H9 (cell line): Measurements from ENCODE around the gene TRIM75. TPM values are rescaled to one million over a fixed set of nuclear protein-coding genes. Genes with fewer than 3 reads are reported as not detected.
"Not testable (repeated sequence)": the region's sequence is repeated elsewhere in the genome, so short reads cannot be mapped to it uniquely, and the experiment has no call there.

Experiments
- DNase-seq: peaks from one replicate; pipeline ENCODE4 v3.0.0-alpha.2; 2017
- H2AFZ ChIP-seq: one replicate; pipeline ENCODE4 v1.6.1; 2013; ENCODE audit warnings: mild to moderate bottlenecking, low read length, control low read depth, moderate library complexity
- H2AK5ac ChIP-seq: 2 replicates; pipeline ENCODE4 v1.6.1; 2013; ENCODE audit warnings: low read length, control low read depth, mixed read lengths; ENCODE audit not compliant: insufficient read length
- H2BK120ac ChIP-seq: one replicate; pipeline ENCODE4 v1.6.1; 2013; ENCODE audit warnings: low read depth, mild to moderate bottlenecking, low read length, control low read depth, inconsistent platforms; ENCODE audit not compliant: poor library complexity, severe bottlenecking
- H2BK12ac ChIP-seq: 2 replicates; pipeline ENCODE4 v1.6.1; 2013; ENCODE audit warnings: low read length, control low read depth, mixed read lengths, low read depth; ENCODE audit not compliant: insufficient read length
- H2BK15ac ChIP-seq: 2 replicates; pipeline ENCODE4 v1.6.1; 2013; ENCODE audit warnings: low read depth, low read length, control low read depth
- H2BK20ac ChIP-seq: one replicate; pipeline ENCODE4 v1.6.1; 2013; ENCODE audit warnings: low read depth, mild to moderate bottlenecking, low read length, control low read depth, inconsistent platforms; ENCODE audit not compliant: poor library complexity, severe bottlenecking
- H2BK5ac ChIP-seq: 2 replicates; pipeline ENCODE4 v1.6.1; 2013; ENCODE audit warnings: low read length, control low read depth, mixed read lengths; ENCODE audit not compliant: insufficient read length
- H3K14ac ChIP-seq: 2 replicates; pipeline ENCODE4 v1.6.1; 2013; ENCODE audit warnings: low read length, control low read depth; ENCODE audit not compliant: insufficient read depth
- H3K18ac ChIP-seq: 2 replicates; pipeline ENCODE4 v1.6.1; 2013; ENCODE audit warnings: low read depth, mild to moderate bottlenecking, mixed read lengths, low read length, control low read depth; ENCODE audit not compliant: insufficient read length
- H3K23ac ChIP-seq: 2 replicates; pipeline ENCODE4 v1.6.1; 2013; ENCODE audit warnings: low read length, control low read depth, mixed read lengths, low read depth; ENCODE audit not compliant: insufficient read length
- H3K23me2 ChIP-seq: 2 replicates; pipeline ENCODE4 v1.6.1; 2013; ENCODE audit warnings: low read depth, mild to moderate bottlenecking, mixed read lengths, low read length, control low read depth; ENCODE audit not compliant: insufficient read length, poor library complexity, severe bottlenecking
- H3K27ac ChIP-seq: 2 replicates; pipeline ENCODE4 v1.5.1; 2013; ENCODE audit warnings: low read length, control low read depth, mixed read lengths, low read depth; ENCODE audit not compliant: insufficient read length
- H3K27me3 ChIP-seq: 2 replicates; pipeline ENCODE4 v1.6.1; 2013; ENCODE audit warnings: low read length, control low read depth, inconsistent platforms; ENCODE audit not compliant: insufficient read depth
- H3K4ac ChIP-seq: 2 replicates; pipeline ENCODE4 v1.6.1; 2013; ENCODE audit warnings: low read depth, mild to moderate bottlenecking, control low read depth, inconsistent platforms, low read length, moderate library complexity
- H3K4me1 ChIP-seq: 2 replicates; pipeline ENCODE4 v1.6.1; 2013; ENCODE audit warnings: low read length, control low read depth, inconsistent platforms; ENCODE audit not compliant: insufficient read depth
- H3K4me2 ChIP-seq: 2 replicates; pipeline ENCODE4 v1.6.1; 2013; ENCODE audit warnings: low read length, control low read depth, mixed read lengths; ENCODE audit not compliant: insufficient read length, insufficient read depth
- H3K56ac ChIP-seq: 2 replicates; pipeline ENCODE4 v1.6.1; 2013; ENCODE audit warnings: low read depth, mild to moderate bottlenecking, mixed read lengths, low read length, control low read depth; ENCODE audit not compliant: insufficient read length
- H3K79me1 ChIP-seq: 2 replicates; pipeline ENCODE4 v1.6.1; 2013; ENCODE audit warnings: low read depth, mild to moderate bottlenecking, moderate library complexity, low read length, control low read depth, inconsistent platforms; ENCODE audit not compliant: insufficient read depth, poor library complexity, severe bottlenecking
- H3K79me2 ChIP-seq: 2 replicates; pipeline ENCODE4 v1.6.1; 2013; ENCODE audit warnings: low read length, control low read depth, inconsistent platforms; ENCODE audit not compliant: insufficient read depth
- H3K9ac ChIP-seq: 2 replicates; pipeline ENCODE4 v1.6.1; 2013; ENCODE audit warnings: low read length, control low read depth, mixed read lengths; ENCODE audit not compliant: insufficient read length; ENCODE audit errors: extremely low read depth
- H3K9me3 ChIP-seq: one replicate; pipeline ENCODE4 v1.6.1; 2013; ENCODE audit warnings: low read depth, low read length, inconsistent platforms; ENCODE audit not compliant: control insufficient read depth
- H3T11ph ChIP-seq: one replicate; pipeline ENCODE4 v1.6.1; 2013; ENCODE audit warnings: mild to moderate bottlenecking, low read length, control low read depth, inconsistent platforms
- H4K20me1 ChIP-seq: one replicate; pipeline ENCODE4 v1.6.1; 2013; ENCODE audit not compliant: control insufficient read depth, insufficient read length, insufficient read depth
- H4K5ac ChIP-seq: 2 replicates; pipeline ENCODE4 v1.6.1; 2013; ENCODE audit warnings: low read depth, mild to moderate bottlenecking, mixed read lengths, low read length, control low read depth; ENCODE audit not compliant: insufficient read length
- H4K8ac ChIP-seq: replicated peaks from 2 replicates; pipeline ENCODE4 v1.6.1; 2013; ENCODE audit warnings: low read length, control low read depth, mixed read lengths, low read depth; ENCODE audit not compliant: insufficient read length
- H4K91ac ChIP-seq: 2 replicates; pipeline ENCODE4 v1.6.1; 2013; ENCODE audit warnings: low read depth, mild to moderate bottlenecking, moderate library complexity, mixed read lengths, low read length, control low read depth; ENCODE audit not compliant: insufficient read length
- H3K27ac Mint-ChIP-seq, 3 experiments: 2 replicates in 2 of 3; 3 replicates in 1 of 3; pipeline ENCODE4 v1.8.0; 2020 to 2021; ENCODE audit warnings: mixed read lengths in 3 of 3, mild to moderate bottlenecking in 1 of 3, moderate library complexity in 1 of 3
- H3K27me3 Mint-ChIP-seq: 2 replicates; pipeline ENCODE4 v1.8.0; 2021; ENCODE audit warnings: low read depth, mild to moderate bottlenecking, moderate library complexity, mixed read lengths
- H3K36me3 Mint-ChIP-seq, 3 experiments: 2 replicates in 2 of 3; 3 replicates in 1 of 3; pipeline ENCODE4 v1.8.0; 2020 to 2021; ENCODE audit warnings: low read depth in 3 of 3, mixed read lengths in 3 of 3; ENCODE audit not compliant: insufficient read depth in 1 of 3
- H3K4me1 Mint-ChIP-seq, 2 experiments: 2 replicates each; pipeline ENCODE4 v1.8.0; 2020; ENCODE audit warnings: mixed read lengths in 2 of 2
- H3K4me3 Mint-ChIP-seq, 2 experiments: 2 replicates in 1 of 2; 3 replicates in 1 of 2; pipeline ENCODE4 v1.8.0; 2020 to 2021; ENCODE audit warnings: mild to moderate bottlenecking in 2 of 2, mixed read lengths in 2 of 2, moderate library complexity in 1 of 2
- H3K9me3 Mint-ChIP-seq, 2 experiments: 2 replicates in 1 of 2; 3 replicates in 1 of 2; pipeline ENCODE4 v1.8.0; 2020; ENCODE audit warnings: mild to moderate bottlenecking in 2 of 2, mixed read lengths in 2 of 2, moderate library complexity in 1 of 2
- CTCF ChIP-seq: fragments of 200-600 bp; sonication (generic); conservative IDR thresholded peaks from 3 replicates; pipeline ENCODE4 v1.8.0; 2021; ENCODE audit warnings: antibody characterized with exemption, mild to moderate bottlenecking
- WGBS: extraction: QIAGEN DNeasy Blood & Tissue Kit; methylation state at CpG from one replicate; pipeline ENCODE4 v1.1.7; 2013; ENCODE audit warnings: missing lambda C conversion rate, low lambda C conversion rate, mixed read lengths; ENCODE audit not compliant: insufficient read length; ENCODE audit errors: extremely low coverage; 5-methylcytosine and 5-hydroxymethylcytosine counted together
- total RNA-seq: library from RNA; stranded (reverse); gene quantifications from 2 replicates; pipeline ENCODE4 v1.2.1, GENCODE V29; 2021

The TRIM75 gene
- total RNA-seq, 1 experiment from 2014 or later: not detected

GRCh38 chr4:165016971-165017370 lies 36.7 kb upstream of the TRIM75 start:
- Histone ChIP-seq H3K4me1 (no peaks in the 10 kb centered on the region), H3K23me2 (no peaks in the 10 kb centered on the region), H2BK5ac (no peak overlapping the region), H4K5ac (no peak overlapping the region), H3K56ac (no peak overlapping the region), H2BK120ac (no peak overlapping the region), H3K4ac (no peak overlapping the region), H4K8ac (no peak overlapping the region), H3K18ac (no peak overlapping the region), H3K27me3 (no peaks in the 10 kb centered on the region), H3T11ph (no peak overlapping the region), H2BK12ac (no peak overlapping the region), H4K20me1 (no peaks in the 10 kb centered on the region), H2AFZ (no peak overlapping the region), H3K23ac (no peak overlapping the region), H3K9me3 (no peaks in the 10 kb centered on the region), H3K9ac (no peak overlapping the region), H3K14ac (no peak overlapping the region), H3K27ac (no peak overlapping the region), H3K79me1 (no peaks in the 10 kb centered on the region), H2BK15ac (no peak overlapping the region), H2BK20ac (no peak overlapping the region), H2AK5ac (no peak overlapping the region), H3K79me2 (no peaks in the 10 kb centered on the region), H4K91ac (no peak overlapping the region), H3K4me2 (no peak overlapping the region)
- Mint-ChIP-seq H3K27me3 (no peaks in the 10 kb centered on the region), H3K4me1 (peaks cover 0 to 3% of the 10 kb centered on the region in 2 experiments; a peak in 2 of 4 replicates), H3K9me3 (peaks cover 7 to 8% of the 10 kb centered on the region in 2 experiments), H3K36me3 (peaks cover 2 to 6% (median 6%) of the 10 kb centered on the region in 3 experiments; a peak in 4 of 7 replicates), H3K4me3 (no peak overlapping the region), H3K27ac (0 out of 7 replicates have a peak overlapping the region, but pooled peaks of 1 of the 3 experiments have one; percentile 17)
- peak; percentile 80 for DNase-seq
- TF ChIP-seq CTCF: peak; percentile 68
- WGBS: no CpG with 5 or more reads among the region's 5 CpGs

GRCh38 chr4:165019995-165020394 lies 33.7 kb upstream of the TRIM75 start:
- not testable (repeated sequence) for H3K9ac ChIP-seq, H2BK5ac ChIP-seq, H3K14ac ChIP-seq, H3K4ac ChIP-seq, H4K20me1 ChIP-seq, H2BK120ac ChIP-seq, H3K23ac ChIP-seq, H3K9me3 Mint-ChIP-seq, H2AK5ac ChIP-seq, H3K27ac ChIP-seq, H3K36me3 Mint-ChIP-seq, H4K5ac ChIP-seq, H3K27ac Mint-ChIP-seq, H3K4me1 Mint-ChIP-seq, H3K79me1 ChIP-seq, H4K8ac ChIP-seq, H2AFZ ChIP-seq, H3K27me3 ChIP-seq, H4K91ac ChIP-seq, H3K56ac ChIP-seq, H3K27me3 Mint-ChIP-seq, H3K23me2 ChIP-seq, H3K4me2 ChIP-seq, H2BK15ac ChIP-seq, H3T11ph ChIP-seq, H3K79me2 ChIP-seq, H3K18ac ChIP-seq, H2BK12ac ChIP-seq, H2BK20ac ChIP-seq, H3K9me3 ChIP-seq, DNase-seq, H3K4me3 Mint-ChIP-seq, H3K4me1 ChIP-seq
- WGBS: no CpG with 5 or more reads among the region's 30 CpGs
